Activated CD4-positive, CD25-positive, alpha-beta regulatory T cell treated with anti-CD3 and anti-CD28 coated beads, Interleukin-2, amount 50 U/mL, for 16 hours (primary cell): ENCODE results near the gene MCM6.
"Not testable (repeated sequence)": the region's sequence is repeated elsewhere in the genome, so short reads cannot be mapped to it uniquely, and the experiment has no call there.

Experiments used
- DNase-seq: peaks from one replicate; pipeline ENCODE4 v3.0.0-alpha.2; 2020; ENCODE audit warnings: low read depth, low spot score

Gene MCM6

DNA sequence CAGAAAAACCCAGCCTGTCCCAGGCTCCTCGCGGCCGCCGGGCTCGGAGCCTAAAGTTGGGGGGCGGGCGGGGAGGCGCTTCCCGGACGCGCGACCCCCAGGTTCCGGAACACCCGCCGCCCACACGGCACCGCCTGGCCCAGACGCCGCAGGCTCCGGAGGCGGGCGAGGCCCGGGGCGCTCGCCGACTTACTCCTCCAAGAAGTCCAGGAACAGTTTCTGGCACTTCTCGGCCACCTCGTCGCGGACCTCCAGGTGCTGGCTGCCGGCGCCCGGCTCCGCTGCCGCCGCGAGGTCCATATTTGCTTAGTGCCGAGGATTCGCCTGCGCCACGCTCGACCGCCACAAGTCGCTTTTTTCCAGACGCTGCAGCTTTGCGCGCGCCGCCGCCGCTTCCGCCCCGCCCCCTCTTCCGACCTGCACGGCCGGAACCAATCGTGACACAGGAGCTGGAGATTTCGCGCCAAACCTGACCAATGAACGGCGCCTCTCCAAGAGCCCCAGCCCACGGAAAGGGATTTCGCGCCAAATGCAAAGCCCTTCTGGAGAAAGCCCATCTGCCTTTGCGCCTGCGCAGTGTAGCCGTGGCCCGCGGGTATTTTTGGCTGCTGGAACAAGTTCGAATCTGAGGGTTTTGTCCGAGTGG, at the start of gene MCM6:
TSS of gene MCM6 (minus strand) at position 378 of the 646 bp plus-strand sequence. CDS start at position 300, 78 bp downstream.
- peak; percentile 95 for DNase-seq

DNA sequence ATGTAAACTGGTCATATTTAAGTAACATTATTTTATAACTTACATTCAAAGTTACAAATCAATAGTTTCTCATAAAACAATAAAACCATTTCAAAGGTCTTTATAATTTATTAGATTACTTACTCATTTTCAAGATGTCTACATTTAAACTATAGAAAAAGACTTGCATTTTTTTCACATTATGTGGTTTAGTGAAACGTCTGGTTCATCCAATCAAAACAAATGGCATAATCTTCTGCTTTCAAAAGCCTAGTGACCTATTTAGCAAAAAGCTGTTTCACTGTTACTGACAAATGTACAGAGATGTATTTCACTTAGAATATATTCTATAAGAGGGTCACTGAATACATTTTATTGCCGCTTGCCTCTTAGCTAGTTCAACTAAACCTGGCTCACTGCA, 49.3 kb upstream of the MCM6 start:
- no peak for DNase-seq

DNA sequence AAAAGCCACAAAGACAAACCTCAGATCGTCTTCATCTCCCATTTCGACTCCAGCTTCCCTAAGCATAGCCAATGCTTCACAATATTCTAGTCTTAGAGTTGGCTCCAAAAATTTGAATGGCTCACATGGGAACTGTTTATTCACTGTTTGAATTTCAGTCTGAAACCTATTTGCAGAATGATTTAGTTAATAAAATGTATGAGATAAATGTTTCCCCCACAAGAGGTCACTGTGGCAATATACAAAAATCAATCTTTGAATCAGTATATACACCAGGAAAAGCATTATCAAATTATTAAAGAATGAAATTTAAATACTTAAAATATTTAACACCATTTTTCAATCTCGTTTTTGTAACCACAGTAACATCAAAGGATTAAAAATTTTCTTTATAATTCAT, 40.0 kb upstream of the MCM6 start:
- DNase-seq = no peak

DNA sequence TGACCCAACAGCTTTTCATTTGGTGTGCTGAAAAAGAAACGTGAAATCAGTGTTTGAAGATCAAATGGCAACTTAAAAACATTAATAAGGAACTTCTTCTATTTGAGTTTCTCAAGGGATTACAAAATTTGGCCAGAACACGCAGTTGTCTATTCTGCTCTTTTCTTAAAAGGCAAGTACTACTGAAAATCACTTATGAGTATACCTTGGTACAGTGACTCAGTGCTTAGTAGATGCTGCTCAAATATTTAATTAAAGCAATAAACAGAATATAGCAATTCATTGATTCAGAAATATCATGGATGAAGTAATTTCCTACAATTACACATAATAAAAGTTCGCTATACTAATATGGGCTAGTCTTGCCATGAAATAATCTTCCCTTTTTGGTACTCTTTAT, 38.2 kb upstream of the MCM6 start:
- no peak for DNase-seq

DNA sequence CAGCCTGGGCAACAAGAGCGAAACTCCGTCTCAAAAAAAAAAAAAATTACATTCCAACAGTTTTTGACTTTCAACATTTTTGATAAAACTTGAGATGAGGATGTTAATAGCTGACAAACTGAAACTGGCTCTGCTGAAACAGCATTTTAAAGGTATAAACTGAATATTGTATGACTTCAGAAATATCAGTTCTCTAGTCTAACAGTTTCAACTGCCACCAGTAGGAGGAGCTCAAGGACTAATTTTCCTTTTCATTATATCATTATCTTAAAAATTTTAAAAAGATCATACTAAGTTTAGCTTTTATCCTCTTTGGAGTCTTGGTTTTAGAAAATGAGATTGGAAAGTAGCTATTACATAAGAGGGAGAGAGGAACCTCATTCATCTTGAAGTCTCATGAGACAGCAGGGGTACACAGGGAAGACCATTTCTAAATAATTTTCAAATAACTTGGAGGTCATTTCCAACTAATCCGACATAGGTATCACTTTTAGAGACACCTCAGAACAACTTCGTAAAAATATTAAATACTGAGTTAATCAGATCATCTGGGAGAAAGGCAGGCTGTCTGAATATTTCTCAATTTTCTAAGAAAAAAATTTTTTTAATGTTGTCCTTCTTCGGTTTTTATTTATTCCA, 37.6 kb upstream of the MCM6 start:
- DNase-seq = no peak

DNA sequence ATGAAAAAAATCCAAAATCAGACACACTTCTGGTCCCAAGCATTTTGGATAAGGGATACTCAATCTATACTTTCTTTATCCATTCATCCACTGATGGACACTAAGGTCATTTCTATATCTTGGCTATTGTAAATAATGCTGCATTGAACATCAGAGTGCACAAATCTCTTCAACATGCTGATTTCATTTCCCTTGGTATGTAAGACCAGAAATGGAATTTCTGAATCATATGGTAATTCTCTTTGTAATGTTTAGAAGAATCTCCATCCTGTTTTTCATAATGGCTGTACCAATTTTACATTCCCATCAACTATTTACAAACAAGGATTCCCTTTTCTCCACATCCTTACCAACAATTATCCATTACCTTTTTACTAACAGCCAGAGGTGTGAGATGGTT, 33.7 kb upstream of the MCM6 start:
- no peak for DNase-seq

DNA sequence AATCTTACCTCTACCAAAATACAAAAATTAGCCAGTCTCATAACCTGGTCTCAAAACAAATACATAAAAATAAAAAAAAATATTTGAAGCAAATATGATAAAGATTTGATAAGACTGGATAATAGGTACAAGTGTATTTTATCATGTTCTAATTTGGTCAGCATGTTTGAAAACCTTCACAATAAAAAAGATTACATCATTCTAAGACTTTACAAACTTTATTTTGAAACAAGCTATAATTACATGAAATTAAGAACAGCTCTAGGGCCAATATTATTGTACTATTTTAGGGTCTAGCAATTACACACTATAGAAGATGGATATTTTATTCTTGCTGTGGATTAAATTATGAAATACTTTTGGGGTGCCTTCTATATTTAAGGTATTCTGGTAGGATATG, 29.4 kb upstream of the MCM6 start:
- DNase-seq = no peak

DNA sequence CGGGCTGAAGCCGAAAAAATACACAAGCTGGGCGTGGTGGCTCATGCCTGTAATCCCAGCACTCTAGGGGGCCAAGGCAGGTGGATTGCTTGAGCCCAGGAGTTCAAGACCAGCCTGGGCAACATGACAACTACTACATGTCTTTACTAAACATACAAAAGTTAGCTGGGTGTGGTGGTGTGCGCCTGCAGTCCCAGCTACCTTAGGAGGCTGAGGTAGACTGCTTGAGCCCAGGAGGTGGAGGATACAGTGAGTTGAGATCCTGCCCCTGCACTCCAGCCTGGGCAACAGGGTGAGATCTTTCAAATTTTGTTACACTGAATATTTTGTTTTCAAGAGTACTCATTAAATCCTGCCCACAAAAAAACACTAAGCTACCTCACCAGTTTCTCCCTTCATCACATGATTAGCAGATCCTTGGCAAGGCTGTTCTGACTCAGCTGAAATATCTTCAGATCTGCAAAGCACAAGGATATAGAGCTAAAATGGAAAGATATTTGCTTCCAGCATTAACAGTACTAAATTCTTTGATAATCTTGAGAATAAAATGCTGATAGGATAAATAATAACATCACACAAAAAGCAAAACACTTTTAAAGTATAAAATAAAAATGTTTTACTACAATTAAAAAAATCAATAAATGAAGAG, 28.2 kb upstream of the MCM6 start:
- DNase-seq = no peak

DNA sequence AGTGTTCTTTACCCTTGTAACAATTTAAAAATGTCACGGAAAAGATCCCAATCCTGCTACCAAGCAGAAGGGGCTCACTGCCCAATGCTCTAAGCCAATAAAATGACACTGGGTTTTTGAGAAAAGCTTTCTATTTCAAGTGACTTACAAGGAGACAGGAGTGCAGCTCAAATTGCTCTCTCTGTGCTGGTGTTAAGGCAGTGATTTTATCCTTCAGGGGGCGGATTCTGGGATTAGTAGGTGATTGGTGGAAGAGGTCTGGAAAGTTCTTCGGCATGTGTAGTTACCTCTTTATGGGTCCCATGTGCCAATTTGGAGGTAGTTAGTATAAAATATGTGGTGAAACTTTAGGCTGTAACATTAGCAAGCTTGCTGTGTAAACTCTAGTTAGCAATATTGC, 27.4 kb upstream of the MCM6 start:
- DNase-seq = no peak

DNA sequence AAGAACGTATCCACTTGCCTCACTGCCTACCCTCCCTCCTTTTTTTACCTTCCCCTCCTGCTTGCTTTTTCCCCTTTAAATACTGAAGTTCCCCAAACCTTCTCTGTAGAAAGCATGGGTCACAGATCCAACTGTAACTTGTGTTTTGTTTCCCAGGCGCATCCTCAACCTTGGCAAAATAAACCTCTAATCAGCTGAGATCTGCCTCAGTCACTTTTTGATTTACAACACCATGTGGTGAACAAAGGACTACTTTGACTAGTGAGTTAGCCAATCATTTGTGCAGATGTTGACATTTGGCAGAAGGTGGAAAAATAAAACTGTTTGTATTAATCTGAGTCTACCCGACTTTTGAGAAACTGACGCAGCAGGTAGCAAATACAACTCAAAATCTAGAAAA, 23.3 kb upstream of the MCM6 start:
- no peak for DNase-seq

DNA sequence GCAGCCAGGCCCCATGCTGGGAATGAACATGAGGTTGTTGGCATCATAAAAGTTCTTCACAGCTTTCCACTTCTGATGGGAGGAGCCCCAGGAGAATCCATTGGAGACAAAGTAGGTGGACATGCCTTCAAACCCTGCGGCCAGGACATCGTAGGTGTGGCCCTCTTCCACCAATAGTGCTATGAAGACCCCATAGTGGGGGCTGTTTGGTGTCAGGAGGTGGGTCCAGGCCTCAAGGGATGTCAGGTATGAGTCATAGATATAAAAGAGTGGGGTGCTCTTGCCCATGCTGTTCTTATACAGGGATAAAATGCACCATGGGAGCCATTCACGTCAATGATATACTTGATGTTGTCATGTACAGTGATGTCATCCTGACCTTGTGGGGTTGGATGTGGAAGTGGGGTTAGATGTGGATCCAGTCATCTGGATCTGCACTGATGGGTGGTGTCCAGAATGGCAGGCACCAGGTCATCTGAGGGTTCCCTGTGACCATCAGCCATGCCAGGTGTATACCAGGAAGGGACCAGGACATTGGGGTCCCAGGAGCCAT, 22.1 kb upstream of the MCM6 start:
- DNase-seq = no peak

DNA sequence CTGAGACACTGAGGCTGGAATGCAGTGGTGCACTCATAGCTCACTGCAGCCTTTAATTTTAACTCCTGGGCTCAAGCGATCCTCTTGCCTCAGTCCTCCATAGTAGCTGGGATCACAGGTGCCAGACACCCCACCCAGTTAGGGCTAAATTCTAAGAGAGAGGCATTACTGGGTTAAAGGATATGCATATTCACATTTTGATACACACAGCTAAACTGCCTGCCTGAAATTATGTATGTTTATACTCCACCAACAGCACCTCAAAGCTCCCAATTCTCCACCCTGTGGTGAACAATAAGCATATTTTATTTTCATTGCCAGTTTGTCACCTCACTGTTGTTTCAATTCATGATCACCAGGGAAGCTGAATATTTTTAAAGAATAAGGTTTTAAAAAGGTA, 18.7 kb upstream of the MCM6 start:
- DNase-seq = no peak

DNA sequence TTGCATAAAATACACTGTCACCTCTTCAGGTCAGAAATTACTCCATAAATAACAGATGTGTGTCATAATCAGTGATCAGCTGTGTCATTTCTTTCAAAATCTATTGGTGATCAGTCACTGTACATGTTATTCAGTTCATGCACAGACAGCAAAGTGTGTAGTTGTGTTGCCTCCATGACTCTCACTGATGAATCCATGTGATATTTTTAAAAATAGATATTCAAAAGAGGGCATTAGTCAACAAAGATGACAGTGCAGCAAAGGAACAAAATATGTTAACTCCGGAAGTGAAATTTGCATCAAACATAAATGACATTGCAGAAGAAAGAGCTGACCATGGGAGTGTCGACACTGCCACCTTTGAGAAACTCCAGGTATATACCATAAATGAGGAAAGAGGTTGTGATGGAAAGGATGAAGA, 17.1 kb upstream of the MCM6 start:
- DNase-seq = no peak

DNA sequence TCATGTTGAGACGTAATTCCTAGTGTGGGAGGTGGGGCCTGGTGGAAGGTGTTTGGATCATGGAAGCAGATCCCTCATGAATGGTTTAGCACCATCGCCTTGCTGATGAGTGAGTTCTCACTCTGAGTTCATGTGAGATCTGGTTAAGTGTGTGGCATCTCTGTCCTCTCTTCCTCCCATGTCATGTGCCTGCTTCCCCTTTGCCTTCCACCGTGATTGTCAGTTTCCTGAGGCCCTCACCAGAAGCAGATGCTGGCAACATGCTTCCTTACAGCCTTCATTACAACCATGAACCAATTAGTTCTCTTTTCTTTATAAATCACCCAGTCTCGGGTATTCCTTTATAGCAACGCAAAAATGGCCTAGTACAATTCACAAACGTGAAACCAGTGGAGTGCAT, 14.6 kb upstream of the MCM6 start:
- no peak for DNase-seq

DNA sequence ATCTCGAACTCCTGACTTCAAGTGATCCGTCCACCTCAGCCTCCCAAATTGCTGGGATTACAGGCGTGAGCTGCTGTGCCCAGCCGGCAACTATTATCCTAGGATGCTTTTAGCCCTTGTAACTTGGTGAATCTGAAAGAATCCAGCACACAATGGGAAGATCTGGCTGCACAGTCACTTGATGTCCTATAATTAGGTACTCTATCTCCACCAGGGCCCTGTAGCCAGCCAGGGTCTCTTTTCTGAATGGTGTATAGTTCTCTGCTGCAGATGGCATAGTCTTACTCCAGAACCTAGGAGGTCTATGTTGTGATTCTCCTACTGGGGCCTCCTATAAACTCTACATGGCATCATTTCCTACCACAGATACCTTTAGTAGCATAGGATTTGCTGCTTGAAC, 13.9 kb upstream of the MCM6 start:
- no peak for DNase-seq

DNA sequence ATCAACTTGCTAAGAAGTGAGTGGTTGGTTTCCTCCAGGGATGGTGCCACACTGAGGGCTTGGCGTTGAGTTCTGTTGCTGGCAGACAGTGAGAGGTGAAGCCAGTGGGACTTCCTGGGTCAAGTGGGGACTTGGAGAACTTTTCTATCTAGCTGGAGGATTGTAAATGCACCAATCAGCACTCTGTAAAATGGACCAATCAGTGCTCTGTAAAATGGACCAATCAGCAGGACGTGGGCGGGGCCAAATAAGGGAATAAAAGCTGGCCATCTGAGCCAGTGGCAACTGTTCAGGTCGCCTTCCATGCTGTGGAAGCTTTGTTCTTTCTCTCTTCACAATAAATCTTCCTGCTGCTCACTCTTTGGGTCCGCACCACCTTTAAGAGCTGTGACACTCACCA, 12.3 kb upstream of the MCM6 start:
- DNase-seq = not testable (repeated sequence)

DNA sequence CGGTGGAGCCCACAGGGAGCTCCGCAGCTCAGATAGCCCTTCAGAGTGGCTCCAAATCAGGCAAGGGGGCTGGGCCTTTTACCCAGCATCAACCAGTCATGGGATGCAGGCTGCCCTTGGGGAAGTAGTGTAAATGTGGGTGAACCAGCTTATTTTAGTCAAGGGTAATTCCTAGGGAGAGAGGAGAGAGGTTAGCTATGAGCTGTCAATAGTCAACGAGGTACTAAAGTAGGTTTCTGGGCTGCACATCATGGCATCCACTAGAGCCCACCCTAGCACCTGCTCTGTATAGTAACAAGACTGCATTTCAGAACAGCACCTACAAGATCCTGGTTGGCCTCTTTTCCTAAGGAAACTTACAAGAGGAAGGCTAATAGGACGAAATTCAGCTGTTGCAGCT, 9.5 kb upstream of the MCM6 start:
- DNase-seq = no peak

DNA sequence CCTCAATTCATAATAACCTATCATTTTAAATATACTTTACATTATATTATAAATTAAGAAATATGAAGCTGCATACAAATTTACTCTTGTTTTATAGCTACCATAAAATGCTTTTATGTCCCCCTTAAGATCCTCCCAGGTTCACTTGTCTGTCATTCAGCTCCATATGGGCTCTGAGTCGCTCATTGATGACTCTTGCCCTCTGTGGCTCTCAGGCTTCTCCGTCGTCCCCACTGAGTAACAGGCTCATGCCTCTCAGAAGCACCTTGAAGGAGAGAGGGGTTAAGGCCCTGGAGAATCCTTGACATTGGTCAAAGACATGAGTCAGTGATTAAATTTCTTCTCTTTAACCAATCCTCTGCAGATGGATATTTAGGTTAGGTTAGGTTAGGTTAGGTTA, 6.2 kb upstream of the MCM6 start:
- no peak for DNase-seq

DNA sequence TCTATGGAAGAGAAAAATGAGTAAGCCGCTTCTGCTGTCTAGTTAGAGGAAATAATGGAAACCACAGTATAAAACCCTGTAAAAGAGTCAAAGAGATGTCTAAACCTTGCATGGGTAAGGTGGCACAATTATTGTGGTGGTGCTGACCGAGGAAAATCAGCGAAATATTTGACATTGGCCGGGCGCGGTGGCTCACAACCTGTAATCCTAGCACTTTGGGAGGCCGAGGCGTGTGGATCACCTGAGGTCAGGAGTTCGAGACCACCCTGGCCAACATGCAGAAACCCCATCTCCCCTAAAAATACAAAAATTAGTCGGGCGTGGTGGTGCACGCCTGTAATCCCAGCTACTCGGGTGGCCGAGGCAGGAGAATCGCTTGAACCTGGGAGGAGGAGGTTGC, 527 bp upstream of the MCM6 start:
- DNase-seq = not testable (repeated sequence)

DNA sequence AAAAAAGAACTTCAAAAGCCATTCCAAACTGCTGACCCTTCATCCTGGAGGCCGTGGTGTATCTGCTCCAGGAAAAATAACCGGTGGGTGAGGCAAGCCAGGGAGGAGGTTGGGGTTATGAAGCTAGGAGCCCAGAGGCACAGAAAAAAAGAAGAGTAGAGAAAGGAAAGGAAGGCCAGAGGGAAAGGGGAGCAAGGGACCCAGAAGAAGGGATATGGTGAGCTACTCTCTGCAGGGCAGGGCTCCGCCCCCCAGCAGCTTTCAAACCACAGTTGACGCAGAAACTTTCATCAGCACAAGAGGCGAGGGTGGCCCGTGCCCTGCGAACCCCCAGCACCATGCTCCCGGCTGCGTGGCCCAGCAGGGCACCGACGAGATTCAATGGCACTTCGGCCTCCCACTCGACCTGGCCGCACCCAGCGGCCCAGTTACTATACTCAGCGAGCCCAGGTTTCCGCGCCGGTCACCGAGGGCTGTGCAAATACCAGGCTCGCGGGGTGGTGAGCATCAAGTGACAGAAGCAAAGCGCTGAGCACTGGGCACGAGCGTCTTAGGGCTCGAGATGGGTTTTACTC, 665 bp downstream of the MCM6 start:
- DNase-seq = peak; percentile 51

DNA sequence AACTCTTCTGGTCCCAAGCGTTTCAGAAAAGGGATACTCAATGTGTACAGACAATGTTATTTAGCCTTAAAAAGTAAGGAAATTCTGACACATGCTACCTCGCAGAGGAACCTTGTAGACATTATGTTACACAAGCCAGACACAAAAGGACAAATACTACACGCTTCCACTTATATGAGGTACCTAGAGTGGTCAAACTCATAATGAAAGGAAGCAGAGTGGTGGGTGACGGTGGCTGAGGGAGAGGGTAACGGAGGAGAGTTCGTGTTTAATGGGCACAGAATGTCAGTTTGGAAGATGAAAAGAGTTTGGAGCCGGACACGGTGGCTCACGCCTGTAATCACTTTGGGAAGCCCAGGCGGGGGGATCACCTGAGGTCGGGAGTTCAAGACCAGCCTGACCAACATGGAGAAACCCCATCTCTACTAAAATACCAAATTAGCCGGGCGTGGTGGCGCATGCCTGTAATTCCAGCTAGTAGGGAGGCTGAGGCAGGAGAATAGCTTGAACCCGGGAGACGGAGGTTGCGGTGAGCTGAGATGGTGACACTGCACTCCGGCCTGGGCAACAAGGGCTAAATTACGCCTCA, 1.4 kb downstream of the MCM6 start:
- no peak for DNase-seq

DNA sequence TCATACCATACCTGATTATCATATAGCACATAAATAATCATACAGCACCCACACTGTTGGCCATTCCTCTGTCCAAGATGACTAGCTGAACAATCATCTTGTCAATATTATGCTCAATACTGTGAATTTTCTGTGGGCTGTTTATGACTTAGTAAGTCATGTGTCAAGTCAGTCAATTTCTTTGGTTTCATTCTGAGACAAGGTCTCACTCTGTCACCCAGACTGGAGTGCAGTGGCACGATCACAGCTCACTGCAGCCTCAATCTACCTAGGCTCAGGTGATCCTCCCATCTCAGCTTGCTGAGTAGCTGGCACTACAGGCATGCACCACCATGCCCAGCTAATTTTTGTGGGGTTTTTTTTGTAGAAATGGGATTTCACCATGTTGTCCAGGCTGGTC, 5.7 kb downstream of the MCM6 start:
- no peak for DNase-seq
